Stomach (tissue), 9 donors: ENCODE measurements around the gene ADGRF5. TPM values are rescaled to one million over a fixed set of nuclear protein-coding genes. Genes with fewer than 3 reads are reported as not detected.
"Not testable (repeated sequence)": the region's sequence is repeated elsewhere in the genome, so short reads cannot be mapped to it uniquely, and the experiment has no call there.

Source experiments
- DNase-seq, 2 donors: peaks; one replicate each; pipeline versions ENCODE4 v3.0.0 to v3.0.0-alpha.2; 2013 to 2019
- H3K27ac ChIP-seq, 5 donors: fragments of 200-600 bp in 4 of 5; sonication (generic) in 4 of 5; one replicate each; pipeline ENCODE4 v1.5.1; 2013 to 2019; ENCODE audit warnings: mild to moderate bottlenecking in 1 of 5, moderate library complexity in 1 of 5
- H3K27me3 ChIP-seq, 3 donors: fragments of 200-600 bp; sonication (generic); one replicate each; pipeline ENCODE4 v1.5.1; 2017 to 2019; ENCODE audit warnings: mixed run types in 1 of 3
- H3K36me3 ChIP-seq, 4 donors: fragments of 200-600 bp; sonication (generic); 1 replicate in 3 of 4; 2 replicates in 1 of 4; pipeline ENCODE4 v1.5.1; 2016 to 2019
- H3K4me1 ChIP-seq, 4 donors: fragments of 200-600 bp; sonication (generic); one replicate each; pipeline ENCODE4 v1.5.1; 2016 to 2019
- H3K4me3 ChIP-seq, 4 donors: fragments of 200-600 bp; sonication (generic) in 3 of 4; one replicate each; pipeline ENCODE4 v1.5.1; 2016 to 2019; ENCODE audit warnings: mild to moderate bottlenecking in 1 of 4
- H3K9me3 ChIP-seq, 4 donors: fragments of 200-600 bp; sonication (generic); one replicate each; pipeline ENCODE4 v1.5.1; 2016 to 2019
- EP300 ChIP-seq: sonication (generic); formaldehyde crosslinking; IDR thresholded peaks from one replicate; pipeline ENCODE4 v1.6.1; 2017; ENCODE audit warnings: antibody characterized with exemption
- POLR2A ChIP-seq, 4 donors: fragments of 450-650 bp; IDR thresholded peaks; one replicate each; pipeline ENCODE4 v1.6.1; 2016; ENCODE audit warnings: antibody characterized with exemption in 4 of 4, control low read depth in 2 of 4, mild to moderate bottlenecking in 1 of 4, moderate library complexity in 1 of 4
- POLR2AphosphoS5 ChIP-seq, 3 donors: sonication (generic); formaldehyde crosslinking; IDR thresholded peaks; one replicate each; pipeline ENCODE4 v1.6.1; 2016; ENCODE audit warnings: antibody characterized with exemption in 3 of 3
- WGBS, 5 donors: extraction: QIAGEN DNeasy Blood & Tissue Kit in 3 of 5; methylation state at CpG; one replicate each; pipeline versions ENCODE4 v1.1.5 to v1.1.7; 2013 to 2018; 5-methylcytosine and 5-hydroxymethylcytosine counted together
- intact Hi-C: fragments of 100-400 bp; cut with DNase I; formaldehyde crosslinking; loops from one replicate; pipeline ENCODE4 v1.15.1; 2023; ENCODE audit warnings: low total_unique reads
- polyA plus RNA-seq, 3 donors: library from polyadenylated mRNA; stranded (reverse); fragments of 200-250 nt; gene quantifications; one replicate each; pipeline ENCODE4 v1.2.3, GENCODE V29; 2013
- total RNA-seq, 5 donors: library from RNA; depleted of rRNA; stranded (reverse); fragments of >200 nt; gene quantifications; one replicate each; pipeline versions ENCODE4 v1.1.0 to v1.2.3, GENCODE V29; 2014 to 2016
- TF ChIP-seq, protein P1 (sequence below), 7 experiments: fragments of 450-650 bp in 4 of 7; fragments of 200-600 bp in 3 of 7; sonication (generic) in 3 of 7; IDR thresholded peaks; one replicate each; pipeline ENCODE4 v1.5.1; 2016 to 2019; ENCODE audit warnings: antibody characterized with exemption in 7 of 7, control low read depth in 2 of 7, mild to moderate bottlenecking in 1 of 7
- donor health status: healthy with polysubstance abuse.
- donor health status: Bipolar disorder and iron deficiency.
- donor health status: healthy.

ADGRF5 gene
- total and polyA plus RNA-seq, 8 donors, result 0.29 to 34.0 (median 3.9) TPM

DNA sequence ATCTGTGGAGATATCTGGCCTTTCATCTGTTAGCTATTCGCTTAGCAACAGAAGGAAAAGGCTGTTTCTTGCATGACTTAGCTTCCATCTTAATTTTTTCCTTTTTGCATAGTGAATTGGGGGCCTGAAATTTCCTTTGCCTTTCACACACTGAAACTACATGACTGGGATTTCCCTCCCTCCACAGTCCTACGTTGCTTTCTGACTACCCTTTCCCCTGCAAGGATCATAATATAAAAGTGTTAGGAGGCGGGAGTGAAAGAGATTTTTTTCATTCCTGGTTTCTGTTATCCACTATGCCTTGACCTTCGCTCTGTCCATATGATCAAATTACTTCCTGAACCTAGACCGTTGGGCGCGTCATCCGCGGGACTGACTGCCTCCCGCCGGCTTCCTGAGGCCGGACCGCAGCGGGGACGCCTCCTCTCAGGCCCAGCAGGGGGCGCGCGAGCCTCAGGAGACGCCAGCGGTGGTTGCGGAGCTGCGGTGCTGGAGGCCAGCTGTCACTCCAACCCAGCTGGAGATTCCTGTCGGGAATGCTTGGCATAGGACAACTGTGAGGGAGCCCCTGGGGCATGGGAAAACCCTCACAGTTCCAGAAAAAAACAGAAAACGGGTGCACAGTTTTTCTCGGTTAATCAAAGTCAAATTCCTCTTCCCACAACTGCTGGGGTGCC lies 72.9 kb downstream of the ADGRF5 start:
- intact Hi-C loops, result loop anchor here (10.0 kb wide), 2 partner anchors 146 to 206 kb away; no protein-coding TSS in a partner anchor
- Histone ChIP-seq H3K27me3 (no peaks in the 10 kb centered on the region), H3K4me1 (peaks cover 0 to 13% (median 11%) of the 10 kb centered on the region in 4 donors), H3K27ac (no peak overlapping the region), H3K36me3 (no peaks in the 10 kb centered on the region), H3K4me3 (peak overlapping the region in 2 of 4 donors; percentile 12 to 13), H3K9me3 (no peaks in the 10 kb centered on the region)
- DNase-seq, result peak; percentile 94 to 95
- 6 to 8% (median 7%) methylated on average over 25 of the region's 25 CpGs for WGBS, 5 donors
- TF ChIP-seq EP300 (no peak), POLR2A (IDR thresholded peaks at IDR 0.05) (no peak), POLR2AphosphoS5 (IDR thresholded peaks at IDR 0.05) (peak in 1 of 3 donors; percentile 69)
- TF ChIP-seq, protein P1, sequence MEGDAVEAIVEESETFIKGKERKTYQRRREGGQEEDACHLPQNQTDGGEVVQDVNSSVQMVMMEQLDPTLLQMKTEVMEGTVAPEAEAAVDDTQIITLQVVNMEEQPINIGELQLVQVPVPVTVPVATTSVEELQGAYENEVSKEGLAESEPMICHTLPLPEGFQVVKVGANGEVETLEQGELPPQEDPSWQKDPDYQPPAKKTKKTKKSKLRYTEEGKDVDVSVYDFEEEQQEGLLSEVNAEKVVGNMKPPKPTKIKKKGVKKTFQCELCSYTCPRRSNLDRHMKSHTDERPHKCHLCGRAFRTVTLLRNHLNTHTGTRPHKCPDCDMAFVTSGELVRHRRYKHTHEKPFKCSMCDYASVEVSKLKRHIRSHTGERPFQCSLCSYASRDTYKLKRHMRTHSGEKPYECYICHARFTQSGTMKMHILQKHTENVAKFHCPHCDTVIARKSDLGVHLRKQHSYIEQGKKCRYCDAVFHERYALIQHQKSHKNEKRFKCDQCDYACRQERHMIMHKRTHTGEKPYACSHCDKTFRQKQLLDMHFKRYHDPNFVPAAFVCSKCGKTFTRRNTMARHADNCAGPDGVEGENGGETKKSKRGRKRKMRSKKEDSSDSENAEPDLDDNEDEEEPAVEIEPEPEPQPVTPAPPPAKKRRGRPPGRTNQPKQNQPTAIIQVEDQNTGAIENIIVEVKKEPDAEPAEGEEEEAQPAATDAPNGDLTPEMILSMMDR (IDR thresholded peaks at IDR 0.05), result peak in 6 of 7 experiments; percentile 52 to 96 (median 91)

- no peak for DNase-seq
- WGBS, 5 donors, result 31 to 59% (median 43%) methylated on average over 5 of the region's 5 CpGs
- peaks cover 0 to 27% (median 16%) of the 10 kb centered on the region in 4 donors for H3K9me3 ChIP-seq
- intact Hi-C loops, result loop anchor here (10.0 kb wide), 2 partner anchors 150 to 210 kb away; no protein-coding TSS in a partner anchor
- no peak overlapping the region for H3K27ac ChIP-seq
- H3K4me1 ChIP-seq, result peaks cover 0 to 13% (median 11%) of the 10 kb centered on the region in 4 donors
- TF ChIP-seq POLR2AphosphoS5 (IDR thresholded peaks at IDR 0.05) (no peak), POLR2A (IDR thresholded peaks at IDR 0.05) (no peak), EP300 (no peak)
- TF ChIP-seq, protein P1 (IDR thresholded peaks at IDR 0.05), result no peak
- no peak overlapping the region for H3K4me3 ChIP-seq
- no peaks in the 10 kb centered on the region for H3K27me3 ChIP-seq
- no peaks in the 10 kb centered on the region for H3K36me3 ChIP-seq
These were observed 76.6 kb downstream of the ADGRF5 start for GRCh38 chr6:46845126-46845525.

DNA sequence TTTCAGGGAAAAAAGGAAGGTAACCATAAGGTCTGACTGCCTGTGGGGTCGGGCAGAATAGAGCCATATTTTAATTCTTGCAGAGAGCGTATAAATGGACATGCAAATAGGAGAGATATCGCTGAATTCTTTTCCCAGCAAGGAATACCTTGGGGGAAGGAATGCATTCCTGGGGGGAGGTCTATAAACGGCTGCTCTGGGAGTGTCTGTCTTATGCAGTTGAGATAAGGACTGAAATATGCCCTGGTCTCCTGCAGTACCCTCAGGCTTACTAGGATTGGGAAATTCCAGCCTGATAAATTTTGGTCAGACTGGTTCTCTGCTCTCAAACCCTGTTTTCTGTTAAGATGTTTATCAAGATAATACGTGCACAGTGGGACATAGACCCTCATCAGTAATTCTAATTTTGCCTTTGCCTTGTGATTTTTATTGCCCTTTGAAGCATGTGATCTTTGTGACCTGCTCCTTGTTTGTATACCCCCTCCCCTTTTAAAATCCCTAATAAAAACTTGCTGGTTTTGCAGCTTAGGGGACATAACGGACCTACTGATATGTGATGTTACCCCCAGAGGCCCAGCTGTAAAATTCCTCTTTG lies 79.4 kb downstream of the ADGRF5 start:
- peaks cover 0 to 27% (median 16%) of the 10 kb centered on the region in 4 donors for H3K9me3 ChIP-seq
- DNase-seq, H3K27ac ChIP-seq, H3K4me3 ChIP-seq, H3K36me3 ChIP-seq, H3K4me1 ChIP-seq, H3K27me3 ChIP-seq: not testable (repeated sequence)
- WGBS, 5 donors, result 89 to 96% (median 91%) methylated on average over 6 of the region's 6 CpGs
- intact Hi-C loops, result loop anchor here (10.0 kb wide), 2 partner anchors 152 to 212 kb away; no protein-coding TSS in a partner anchor

- Histone ChIP-seq H3K9me3 (peaks cover 0 to 22% (median 13%) of the 10 kb centered on the region in 4 donors), H3K27me3 (no peaks in the 10 kb centered on the region), H3K36me3 (no peaks in the 10 kb centered on the region), H3K4me3 (no peak overlapping the region), H3K4me1 (no peaks in the 10 kb centered on the region), H3K27ac (no peak overlapping the region)
- TF ChIP-seq, protein P1 (IDR thresholded peaks at IDR 0.05), result no peak
- no peak for TF ChIP-seq POLR2AphosphoS5 (IDR thresholded peaks at IDR 0.05)
- TF ChIP-seq POLR2A (IDR thresholded peaks at IDR 0.05), result no peak
- no peak for TF ChIP-seq EP300
- 93 to 100% (median 96%) methylated on average over 2 of the region's 2 CpGs for WGBS, 5 donors
- no peak for DNase-seq
- intact Hi-C loops, result no loop called here
These were observed 83.7 kb downstream of the ADGRF5 start for GRCh38 chr6:46838033-46838432.

GRCh38 chr6:46834991-46835390 lies 86.7 kb downstream of the ADGRF5 start:
- intact Hi-C loops, H3K27ac ChIP-seq, DNase-seq, H3K36me3 ChIP-seq, H3K9me3 ChIP-seq, H3K27me3 ChIP-seq, H3K4me3 ChIP-seq, H3K4me1 ChIP-seq: not testable (repeated sequence)
- 98 to 100% (median 100%) methylated on average over 2 of the region's 2 CpGs for WGBS, 5 donors

DNA sequence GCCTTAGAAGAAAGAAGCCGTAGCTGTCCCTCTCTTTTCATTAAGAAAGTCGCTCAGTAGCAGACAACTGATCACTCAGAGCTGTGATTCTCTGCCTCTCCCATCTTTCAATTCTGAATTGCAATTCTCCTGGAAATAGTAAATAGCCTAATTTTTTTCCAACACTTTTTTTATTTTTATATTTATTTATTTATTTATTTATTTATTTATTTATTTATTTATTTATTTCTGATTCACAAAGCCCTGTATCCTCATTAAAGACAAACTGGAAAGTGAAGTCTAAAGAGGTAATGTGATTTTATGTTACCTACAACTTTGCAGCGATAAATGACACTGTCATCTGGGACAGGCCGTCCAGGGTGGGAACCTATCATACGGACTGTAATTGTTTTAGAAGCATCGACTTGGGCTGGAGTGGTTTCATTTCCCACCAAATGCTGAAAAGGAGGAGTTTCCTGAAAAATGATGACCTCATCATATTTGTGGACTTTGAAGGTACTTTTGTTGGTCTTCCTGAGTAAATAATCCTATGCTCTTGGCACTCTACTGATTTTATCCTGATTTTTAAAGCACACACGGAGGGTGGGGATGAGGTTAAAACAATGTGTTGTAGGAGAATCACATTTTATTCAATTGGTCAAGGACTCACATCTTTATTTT lies 87.4 kb downstream of the ADGRF5 start:
- 62 to 80% (median 70%) methylated on average over 7 of the region's 7 CpGs for WGBS, 5 donors
- H3K9me3 ChIP-seq, H3K27ac ChIP-seq, H3K36me3 ChIP-seq, H3K4me1 ChIP-seq, intact Hi-C loops, H3K4me3 ChIP-seq, DNase-seq, H3K27me3 ChIP-seq: not testable (repeated sequence)
